Panc1 (cell line): ENCODE data around the gene C7. TPM values are rescaled to one million over a fixed set of nuclear protein-coding genes. Genes with fewer than 3 reads are reported as not detected.

Experiments used
- ATAC-seq: fragments of 200-7000 bp; cut with Tn5 transposase; 2 replicates; pipeline ENCODE4 v1.9.1; 2020; ENCODE audit warnings: mild to moderate bottlenecking, moderate library complexity
- BruUV-seq: library from RNA; stranded (reverse); fragments of 400-500 nt; replicated peaks from 2 replicates; lab custom pipeline; 2021; lab: Mats Ljungman, UMichigan
- CTCF ChIA-PET: fragments of 300-600 bp; sonication (Branson Sonifier 250); formaldehyde crosslinking; loops from one replicate; lab custom pipeline; 2022; ENCODE audit warnings: antibody characterized with exemption; lab: Charles Lee
- POLR2A ChIA-PET: fragments of 300-600 bp; sonication (Branson Sonifier 250); formaldehyde crosslinking; loops from one replicate; lab custom pipeline; 2022; ENCODE audit warnings: antibody characterized with exemption; lab: Charles Lee
- DNase-seq: peaks from one replicate; pipeline ENCODE4 v3.0.0-alpha.2; 2010; ENCODE audit warnings: low read depth, low spot score
- H3K27ac ChIP-seq: 2 replicates; pipeline ENCODE4 v1.5.1; 2011; ENCODE audit warnings: mild to moderate bottlenecking, low read length, inconsistent platforms
- H3K27me3 ChIP-seq: fragments of 200-500 bp; sonication (Bioruptor generic); 2 replicates; pipeline ENCODE4 v1.6.0; 2014; ENCODE audit warnings: low read length, inconsistent platforms; ENCODE audit not compliant: control insufficient read depth, insufficient read depth
- H3K36me3 ChIP-seq: fragments of 200-500 bp; sonication (Bioruptor generic); 2 replicates; pipeline ENCODE4 v1.5.1; 2014; ENCODE audit warnings: inconsistent platforms, mild to moderate bottlenecking, low read length, moderate library complexity; ENCODE audit not compliant: control insufficient read depth, insufficient read depth
- H3K4me1 ChIP-seq: 2 replicates; pipeline ENCODE4 v1.5.1; 2011; ENCODE audit warnings: inconsistent platforms, mild to moderate bottlenecking, low read length, moderate library complexity; ENCODE audit not compliant: control insufficient read depth, insufficient read depth
- H3K4me3 ChIP-seq, 2 experiments: 2 replicates each; pipeline ENCODE4 v1.5.1; 2011 to 2012; ENCODE audit warnings: low read depth in 2 of 2, low read length in 2 of 2, mild to moderate bottlenecking in 2 of 2, inconsistent platforms in 1 of 2, moderate library complexity in 1 of 2
- H3K9me3 ChIP-seq: fragments of 200-500 bp; sonication (Bioruptor generic); 2 replicates; pipeline ENCODE4 v1.5.1; 2014; ENCODE audit warnings: low read depth, mild to moderate bottlenecking, inconsistent platforms, low read length, moderate library complexity; ENCODE audit not compliant: control insufficient read depth, insufficient read depth
- POLR2AphosphoS5 ChIP-seq: IDR thresholded peaks from 2 replicates; pipeline ENCODE4 v1.6.1; 2012; ENCODE audit warnings: mild to moderate bottlenecking, low read depth, low read length, moderate library complexity
- REST ChIP-seq, 2 experiments: IDR thresholded peaks; 2 replicates each; pipeline ENCODE4 v1.6.1; 2011 to 2012; ENCODE audit warnings: low read depth in 2 of 2, control low read depth in 1 of 2, low read length in 1 of 2, mild to moderate bottlenecking in 1 of 2, moderate library complexity in 1 of 2; ENCODE audit not compliant: insufficient read depth in 1 of 2
- SIN3A ChIP-seq: IDR thresholded peaks from 2 replicates; pipeline ENCODE4 v1.6.1; 2012; ENCODE audit warnings: low read depth, mild to moderate bottlenecking, low read length, moderate library complexity, borderline replicate concordance; ENCODE audit not compliant: insufficient read depth
- TCF7L2 ChIP-seq: IDR thresholded peaks from 2 replicates; pipeline ENCODE4 v1.6.1; 2011; ENCODE audit warnings: mild to moderate bottlenecking, low read depth, low read length, inconsistent platforms
- in situ Hi-C: cut with HindIII; loops from 2 replicates; pipeline ENCODE4 v1.10.0; 2016; ENCODE audit warnings: low sequenced_read_pairs, low pct_unique_long_range_greater_than_20kb
- intact Hi-C: fragments of 100-400 bp; cut with micrococcal nuclease; formaldehyde crosslinking; loops from one replicate; pipeline ENCODE4 v1.10.0; 2022; ENCODE audit not compliant: unreplicated experiment
- total RNA-seq: library from RNA; stranded (reverse); gene quantifications from one replicate; pipeline ENCODE4 v1.2.1, GENCODE V29; 2021; ENCODE audit not compliant: unreplicated experiment
- TF ChIP-seq, protein P1 (sequence below): fragments of 450-650 bp; IDR thresholded peaks from 2 replicates; pipeline ENCODE4 v1.5.1; 2017; ENCODE audit warnings: mild to moderate bottlenecking

The C7 gene
- total RNA-seq, 1 experiment from 2014 or later: 1.4 TPM

GRCh38 chr5:40988746-40989510 lies 79.6 kb downstream of the C7 start:
- Histone ChIP-seq H3K27me3 (no peaks in the 10 kb centered on the region), H3K4me1 (no peaks in the 10 kb centered on the region), H3K36me3 (no peaks in the 10 kb centered on the region), H3K27ac (no peak overlapping the region), H3K4me3 (no peak overlapping the region), H3K9me3 (no peaks in the 10 kb centered on the region)
- no peak for DNase-seq
- CTCF ChIA-PET: no interaction called here
- in situ Hi-C loops (no loop called here), intact Hi-C loops (no loop called here)
- TF ChIP-seq, protein P1, sequence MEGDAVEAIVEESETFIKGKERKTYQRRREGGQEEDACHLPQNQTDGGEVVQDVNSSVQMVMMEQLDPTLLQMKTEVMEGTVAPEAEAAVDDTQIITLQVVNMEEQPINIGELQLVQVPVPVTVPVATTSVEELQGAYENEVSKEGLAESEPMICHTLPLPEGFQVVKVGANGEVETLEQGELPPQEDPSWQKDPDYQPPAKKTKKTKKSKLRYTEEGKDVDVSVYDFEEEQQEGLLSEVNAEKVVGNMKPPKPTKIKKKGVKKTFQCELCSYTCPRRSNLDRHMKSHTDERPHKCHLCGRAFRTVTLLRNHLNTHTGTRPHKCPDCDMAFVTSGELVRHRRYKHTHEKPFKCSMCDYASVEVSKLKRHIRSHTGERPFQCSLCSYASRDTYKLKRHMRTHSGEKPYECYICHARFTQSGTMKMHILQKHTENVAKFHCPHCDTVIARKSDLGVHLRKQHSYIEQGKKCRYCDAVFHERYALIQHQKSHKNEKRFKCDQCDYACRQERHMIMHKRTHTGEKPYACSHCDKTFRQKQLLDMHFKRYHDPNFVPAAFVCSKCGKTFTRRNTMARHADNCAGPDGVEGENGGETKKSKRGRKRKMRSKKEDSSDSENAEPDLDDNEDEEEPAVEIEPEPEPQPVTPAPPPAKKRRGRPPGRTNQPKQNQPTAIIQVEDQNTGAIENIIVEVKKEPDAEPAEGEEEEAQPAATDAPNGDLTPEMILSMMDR: no peak
- TF ChIP-seq REST (IDR thresholded peaks at IDR 0.05; ENCODE audit: insufficient read depth in 1 of 2, low read depth in 2 of 2, low read length in 1 of 2) (no peak), SIN3A (no peak), TCF7L2 (no peak), POLR2AphosphoS5 (no peak)
- BruUV-seq: no TSS peak
- POLR2A ChIA-PET: no interaction called here
- ATAC-seq: no peak

DNA sequence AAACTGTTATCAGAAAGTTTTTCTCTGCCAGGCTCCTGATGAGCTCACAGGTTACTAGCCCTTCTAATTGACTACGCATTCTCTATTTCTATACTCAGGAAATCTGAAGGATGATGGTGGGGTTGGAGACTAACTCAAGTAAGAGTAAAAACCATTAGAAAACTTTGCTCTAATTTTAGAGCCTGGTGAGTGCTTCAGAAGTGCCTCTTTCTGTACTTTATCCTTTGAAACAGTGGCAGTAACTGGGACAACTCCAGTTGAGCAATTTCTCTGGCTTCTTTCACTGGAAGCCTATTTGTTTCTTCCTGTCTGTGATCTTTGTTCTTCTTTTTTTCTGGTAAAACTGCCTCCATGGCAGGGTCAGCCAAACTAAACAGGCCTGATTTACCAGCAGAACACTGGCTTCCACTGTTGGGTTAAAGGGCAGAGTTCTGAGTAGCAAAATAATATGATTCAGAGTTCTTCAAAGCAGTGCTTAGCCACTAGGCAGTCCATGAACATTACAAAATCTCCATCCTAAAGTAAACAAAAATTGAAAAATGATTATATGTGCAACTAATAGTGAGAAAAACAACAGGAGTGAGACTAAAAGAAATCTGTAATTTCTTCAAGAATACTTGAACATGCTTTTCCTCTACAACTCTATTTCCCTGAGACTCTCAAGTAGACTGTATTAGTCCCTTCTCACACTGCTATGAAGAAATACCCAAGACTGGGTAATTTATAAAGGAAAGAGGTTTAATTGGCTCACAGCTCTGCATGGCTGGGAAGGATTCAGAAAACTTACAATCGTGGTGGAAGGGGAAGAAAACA lies 82.1 kb downstream of the C7 start:
- no peak for DNase-seq

More for the DNA sequence above, 82.1 kb downstream of the C7 start:
- Histone ChIP-seq H3K4me3 (no peak overlapping the region), H3K36me3 (no peaks in the 10 kb centered on the region), H3K4me1 (no peaks in the 10 kb centered on the region), H3K27ac (no peak overlapping the region), H3K27me3 (no peaks in the 10 kb centered on the region), H3K9me3 (no peaks in the 10 kb centered on the region)
- TF ChIP-seq, protein P1: no peak
- TF ChIP-seq POLR2AphosphoS5 (no peak), TCF7L2 (no peak), SIN3A (no peak), REST (IDR thresholded peaks at IDR 0.05; ENCODE audit: insufficient read depth in 1 of 2, low read depth in 2 of 2, low read length in 1 of 2) (no peak)
- intact Hi-C loops: no loop called here
- in situ Hi-C loops: no loop called here
- POLR2A ChIA-PET: no interaction called here
- ATAC-seq: no peak
- CTCF ChIA-PET: no interaction called here
- no TSS peak for BruUV-seq
